Measurements from ENCODE around the gene COL4A6.

DNA sequence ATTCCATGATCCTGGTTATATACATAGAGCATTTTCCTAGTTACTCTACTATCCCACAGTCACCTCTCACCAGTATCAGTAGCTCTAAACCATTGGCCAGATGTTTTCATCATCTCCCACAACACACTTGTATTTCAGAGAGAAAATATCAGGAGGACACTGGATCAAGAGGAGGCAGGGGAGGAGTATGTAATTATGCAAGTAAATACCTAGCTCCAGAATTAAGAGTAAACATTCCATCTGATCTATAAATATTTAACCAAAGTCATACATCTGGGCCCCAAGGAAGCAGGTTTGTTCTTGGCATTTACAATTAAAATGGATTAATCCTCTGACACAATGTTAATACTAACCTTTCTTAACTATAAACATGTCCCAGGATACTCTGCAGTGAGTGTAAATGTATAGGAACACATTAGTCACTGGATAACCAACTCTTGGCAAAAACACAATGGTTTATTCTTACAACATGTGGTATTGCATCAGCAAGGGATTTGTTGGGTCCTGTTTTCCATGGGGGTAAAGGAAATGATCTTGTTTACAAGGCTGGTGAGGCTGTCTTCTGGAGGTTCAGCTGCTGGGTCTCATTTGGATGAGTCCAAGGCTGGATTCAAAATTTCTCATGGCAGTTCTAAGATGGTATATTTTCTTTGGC lies 176.5 kb downstream of the COL4A6 start:
- TF ChIP-seq ZNF274 (IDR thresholded peaks at IDR 0.05; ENCODE audit: low read depth, low read length): no peak
- no peak for TF ChIP-seq YY1 (IDR thresholded peaks at IDR 0.05; ENCODE audit: insufficient read depth, insufficient read length)

All from NT2/D1 (cell line).